ENCODE data around the gene AEBP1.

Gene AEBP1

GRCh38 chr7:44067064-44067951 is 36.8 kb upstream of the AEBP1 start:
- DNase-seq (ENCODE audit: low spot score), result no peak

- DNase-seq (ENCODE audit: low spot score), result no peak
These were observed 36.1 kb upstream of the AEBP1 start for GRCh38 chr7:44068054-44068453.

- DNase-seq (ENCODE audit: low spot score), result no peak
These were observed 32.3 kb upstream of the AEBP1 start for GRCh38 chr7:44071726-44072363.

GRCh38 chr7:44072364-44073231 is 31.5 kb upstream of the AEBP1 start:
- DNase-seq (ENCODE audit: low spot score), result peak; percentile 45

GRCh38 chr7:44073664-44074348 is 30.3 kb upstream of the AEBP1 start:
- peak; percentile 45 for DNase-seq (ENCODE audit: low spot score)

GRCh38 chr7:44074349-44074695 is 29.8 kb upstream of the AEBP1 start:
- DNase-seq (ENCODE audit: low spot score), result no peak

GRCh38 chr7:44075296-44076075 is 28.7 kb upstream of the AEBP1 start:
- DNase-seq (ENCODE audit: low spot score), result no peak

- no peak for DNase-seq (ENCODE audit: low spot score)
These were observed 27.8 kb upstream of the AEBP1 start for GRCh38 chr7:44076101-44076895.

- DNase-seq (ENCODE audit: low spot score), result no peak
These were observed 27.1 kb upstream of the AEBP1 start for GRCh38 chr7:44077061-44077460.

GRCh38 chr7:44077681-44078091 is 26.5 kb upstream of the AEBP1 start:
- no peak for DNase-seq (ENCODE audit: low spot score)

- DNase-seq (ENCODE audit: low spot score), result no peak
These were observed 25.6 kb upstream of the AEBP1 start for GRCh38 chr7:44078521-44078920.

GRCh38 chr7:44079331-44080021 is 24.7 kb upstream of the AEBP1 start:
- no peak for DNase-seq (ENCODE audit: low spot score)

GRCh38 chr7:44080118-44080517 is 24.0 kb upstream of the AEBP1 start:
- DNase-seq (ENCODE audit: low spot score), result no peak

- no peak for DNase-seq (ENCODE audit: low spot score)
These were observed 23.4 kb upstream of the AEBP1 start for GRCh38 chr7:44080686-44081265.

- DNase-seq (ENCODE audit: low spot score), result peak; percentile 41
These were observed 22.8 kb upstream of the AEBP1 start for GRCh38 chr7:44081266-44081748.

GRCh38 chr7:44082541-44083207 is 21.5 kb upstream of the AEBP1 start:
- DNase-seq (ENCODE audit: low spot score), result peak; percentile 99

GRCh38 chr7:44083796-44084195 is 20.3 kb upstream of the AEBP1 start:
- no peak for DNase-seq (ENCODE audit: low spot score)

GRCh38 chr7:44084701-44085100 is 19.4 kb upstream of the AEBP1 start:
- no peak for DNase-seq (ENCODE audit: low spot score)

- DNase-seq (ENCODE audit: low spot score), result no peak
These were observed 18.6 kb upstream of the AEBP1 start for GRCh38 chr7:44085546-44085945.
